HepG2 (cell line): Measurements from ENCODE around the gene ESRRG. TPM values are rescaled to one million over a fixed set of nuclear protein-coding genes. Genes with fewer than 3 reads are reported as not detected.

Experiments used
- ATAC-seq: fragments of 200-7000 bp; cut with Tn5 transposase; 3 replicates; pipeline ENCODE4 v1.9.1; 2020; ENCODE audit warnings: mild to moderate bottlenecking, moderate library complexity
- BruUV-seq: library from RNA; stranded (reverse); fragments of 400-500 nt; replicated peaks from 2 replicates; lab custom pipeline; 2021; lab: Mats Ljungman, UMichigan
- CTCF ChIA-PET: fragments of 300-600 bp; formaldehyde crosslinking; extraction: SDS; loops from one replicate; lab custom pipeline; 2021; ENCODE audit warnings: low total read pairs, inconsistent platforms, low intra/inter-chr PET ratio; lab: Yijun Ruan, JAX
- POLR2A ChIA-PET: fragments of 350-600 bp; sonication (Branson Sonifier 250); formaldehyde crosslinking; loops from one replicate; lab custom pipeline; 2020; ENCODE audit warnings: antibody characterized with exemption, inconsistent platforms; lab: Yijun Ruan, JAX
- DNase-seq: peaks from one replicate; pipeline ENCODE4 v3.0.0-alpha.2; 2015; ENCODE audit warnings: low spot score
- FAIRE-seq: peaks from 3 replicates; lab custom pipeline; 2011; peaks lifted over from hg19 to GRCh38; lab: Jason Lieb, UNC
- H2AFZ ChIP-seq: one replicate; pipeline ENCODE4 v1.6.1; 2011; ENCODE audit warnings: low read length, inconsistent platforms
- H3K27ac ChIP-seq: fragments of 300-600 bp; 3 replicates; pipeline ENCODE4 v1.8.0; 2011; ENCODE audit warnings: mixed run types, mild to moderate bottlenecking, mixed read lengths, low read length, inconsistent platforms; ENCODE audit not compliant: insufficient read depth; ENCODE audit errors: extremely low read length
- H3K27me3 ChIP-seq, 2 experiments: fragments of 200-600 bp in 1 of 2; 2 replicates in 1 of 2; 3 replicates in 1 of 2; pipeline versions ENCODE4 v1.6.0 to v1.8.0; 2011; ENCODE audit warnings: low read length in 2 of 2, mild to moderate bottlenecking in 2 of 2, moderate library complexity in 2 of 2, inconsistent platforms in 1 of 2; ENCODE audit not compliant: insufficient read depth in 2 of 2, control insufficient read depth in 1 of 2
- H3K36me3 ChIP-seq, 2 experiments: fragments of 200-600 bp in 1 of 2; replicated peaks in 1 of 2; 2 replicates in 1 of 2; 3 replicates in 1 of 2; pipeline versions ENCODE4 v1.5.1 to v1.8.0; 2011; ENCODE audit warnings: low read length in 2 of 2, inconsistent platforms in 1 of 2; ENCODE audit not compliant: insufficient read depth in 2 of 2, control insufficient read depth in 1 of 2
- H3K4me1 ChIP-seq: 2 replicates; pipeline ENCODE4 v1.5.1; 2012; ENCODE audit warnings: low read length, inconsistent platforms; ENCODE audit not compliant: insufficient read depth
- H3K4me2 ChIP-seq: 2 replicates; pipeline ENCODE4 v1.6.0; 2011; ENCODE audit warnings: low read depth, low read length, inconsistent platforms
- H3K4me3 ChIP-seq, 3 experiments: fragments of 200-600 bp in 1 of 3; sonication (generic), shearing (Covaris generic) in 1 of 3; replicated peaks in 1 of 3; 2 replicates each; pipeline ENCODE4 v1.5.1; 2011 to 2016; ENCODE audit warnings: low read length in 3 of 3, inconsistent platforms in 2 of 3, low read depth in 2 of 3, mild to moderate bottlenecking in 2 of 3, control low read depth in 1 of 3, mixed read lengths in 1 of 3; ENCODE audit not compliant: insufficient read depth in 1 of 3
- H3K79me2 ChIP-seq: one replicate; pipeline ENCODE4 v1.6.1; 2011; ENCODE audit warnings: low read length, inconsistent platforms; ENCODE audit not compliant: insufficient read depth
- H3K9ac ChIP-seq: 2 replicates; pipeline ENCODE4 v1.6.0; 2011; ENCODE audit warnings: mild to moderate bottlenecking, low read depth, low read length, inconsistent platforms; ENCODE audit not compliant: insufficient read depth
- H3K9me3 ChIP-seq: 2 replicates; pipeline ENCODE4 v1.5.1; 2012; ENCODE audit warnings: mild to moderate bottlenecking, low read length
- H4K20me1 ChIP-seq: 2 replicates; pipeline ENCODE4 v1.6.0; 2011; ENCODE audit warnings: inconsistent platforms, mild to moderate bottlenecking, low read length, moderate library complexity; ENCODE audit not compliant: insufficient read depth
- AGO1 ChIP-seq: fragments of 200-400 bp; formaldehyde crosslinking; IDR thresholded peaks from 2 replicates; pipeline ENCODE4 v1.6.1; 2017; ENCODE audit warnings: mild to moderate bottlenecking, low read depth, low read length, moderate library complexity; ENCODE audit not compliant: poor library complexity, severe bottlenecking
- TAF15 ChIP-seq: fragments of 200-400 bp; formaldehyde crosslinking; IDR thresholded peaks from one replicate; pipeline ENCODE4 v1.6.1; 2018; ENCODE audit warnings: mild to moderate bottlenecking, low read depth, low read length; ENCODE audit not compliant: poor library complexity, severe bottlenecking
- ZBTB49 ChIP-seq: sonication (generic); formaldehyde crosslinking; IDR thresholded peaks from 2 replicates; pipeline ENCODE4 v1.4.0; 2020; ENCODE audit warnings: missing genetic modification reagents, borderline replicate concordance
- ZNF512 ChIP-seq: sonication (generic); formaldehyde crosslinking; IDR thresholded peaks from 2 replicates; pipeline ENCODE4 v1.4.0; 2020; ENCODE audit warnings: mild to moderate bottlenecking, missing genetic modification reagents
- ZNF552 ChIP-seq: sonication (generic); formaldehyde crosslinking; IDR thresholded peaks from 2 replicates; pipeline ENCODE4 v1.9.0; 2022; ENCODE audit warnings: missing genetic modification reagents, mild to moderate bottlenecking, borderline replicate concordance
- WGBS: methylation state at CpG from one replicate; pipeline ENCODE4 v1.1.6; 2017; ENCODE audit warnings: low lambda C conversion rate; 5-methylcytosine and 5-hydroxymethylcytosine counted together
- in situ Hi-C: cut with HindIII; loops from 2 replicates; pipeline ENCODE4 v1.10.0; 2017; ENCODE audit warnings: low pct_unique_long_range_greater_than_20kb; ENCODE audit not compliant: extremely low pct_ligation_motif_present
- intact Hi-C: fragments of 100-400 bp; cut with micrococcal nuclease; formaldehyde crosslinking; loops from one replicate; pipeline ENCODE4 v1.10.0; 2022; ENCODE audit not compliant: unreplicated experiment
- polyA plus RNA-seq, 8 experiments: library from polyadenylated mRNA; depleted of rRNA in 3 of 8; stranded (reverse) in 7 of 8; unstranded in 1 of 8; fragments of >200 nt; fragmentation: Illumina TruSeq in 4 of 8; extraction: Trizol in 4 of 8; gene quantifications; 2 replicates each; pipeline versions ENCODE4 v1.2.1 to v1.2.3, GENCODE V29; 2011 to 2016; ENCODE audit warnings: low read depth in 4 of 8, missing spikeins in 1 of 8, mixed read lengths in 1 of 8; ENCODE audit not compliant: insufficient read depth in 1 of 8
- total RNA-seq, 5 experiments: library from RNA; depleted of rRNA; stranded (reverse); fragments of >200 nt; fragmentation: Illumina TruSeq; extraction: Trizol; gene quantifications; 2 replicates each; pipeline ENCODE4 v1.2.3, GENCODE V29; 2016; ENCODE audit warnings: low read depth in 1 of 5
- TF ChIP-seq, protein P1 (sequence below): sonication (generic); formaldehyde crosslinking; IDR thresholded peaks from 2 replicates; pipeline ENCODE4 v1.8.1; 2023; ENCODE audit warnings: missing genetic modification reagents, inconsistent platforms, borderline replicate concordance
- TF ChIP-seq, protein P2 (sequence below): sonication (generic); formaldehyde crosslinking; IDR thresholded peaks from 2 replicates; pipeline ENCODE4 v1.5.0; 2020; ENCODE audit warnings: missing genetic modification reagents

Gene ESRRG
- total and polyA plus RNA-seq, 2 of the 13 experiments (the other 11 are each of a cell fraction or from before 2014, with no cell fraction given) = not detected

DNA sequence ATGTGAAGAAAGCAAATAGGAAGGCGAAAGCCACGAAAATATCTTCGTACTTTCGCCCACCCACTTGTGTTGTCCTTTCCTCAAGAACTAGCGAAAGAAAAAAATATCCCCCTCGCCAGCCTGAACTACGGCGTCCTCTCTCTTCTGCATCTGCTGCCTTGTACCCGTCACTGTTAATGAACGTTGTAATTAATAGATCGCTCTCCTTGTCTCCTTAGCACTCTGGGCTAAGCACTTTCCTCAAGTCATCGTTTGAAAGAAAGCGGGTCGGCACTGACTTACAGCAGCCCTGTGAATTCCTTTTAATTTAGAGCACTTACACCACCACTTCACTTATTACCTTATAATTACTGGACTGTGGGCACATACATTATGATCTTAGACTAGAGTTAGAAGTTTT is 44.1 kb downstream of the ESRRG start:
- Histone ChIP-seq H3K79me2 (no peaks in the 10 kb centered on the region), H4K20me1 (no peaks in the 10 kb centered on the region), H3K9ac (no peak overlapping the region), H2AFZ (no peak overlapping the region), H3K4me3 (no peak overlapping the region), H3K27ac (no peak overlapping the region), H3K36me3 (no peaks in the 10 kb centered on the region), H3K9me3 (no peaks in the 10 kb centered on the region), H3K4me2 (no peak overlapping the region), H3K4me1 (no peaks in the 10 kb centered on the region), H3K27me3 (no peaks in the 10 kb centered on the region)
- in situ Hi-C loops = no loop called here
- TF ChIP-seq ZBTB49 (CRISPR knock-in tag) = no peak
- POLR2A ChIA-PET = no interaction called here
- WGBS = 41% methylated on average over 14 of the region's 14 CpGs
- ATAC-seq (no peak), DNase-seq (no peak), FAIRE-seq (no peak)
- CTCF ChIA-PET = no interaction called here
- BruUV-seq = no TSS peak
- intact Hi-C loops = no loop called here

DNA sequence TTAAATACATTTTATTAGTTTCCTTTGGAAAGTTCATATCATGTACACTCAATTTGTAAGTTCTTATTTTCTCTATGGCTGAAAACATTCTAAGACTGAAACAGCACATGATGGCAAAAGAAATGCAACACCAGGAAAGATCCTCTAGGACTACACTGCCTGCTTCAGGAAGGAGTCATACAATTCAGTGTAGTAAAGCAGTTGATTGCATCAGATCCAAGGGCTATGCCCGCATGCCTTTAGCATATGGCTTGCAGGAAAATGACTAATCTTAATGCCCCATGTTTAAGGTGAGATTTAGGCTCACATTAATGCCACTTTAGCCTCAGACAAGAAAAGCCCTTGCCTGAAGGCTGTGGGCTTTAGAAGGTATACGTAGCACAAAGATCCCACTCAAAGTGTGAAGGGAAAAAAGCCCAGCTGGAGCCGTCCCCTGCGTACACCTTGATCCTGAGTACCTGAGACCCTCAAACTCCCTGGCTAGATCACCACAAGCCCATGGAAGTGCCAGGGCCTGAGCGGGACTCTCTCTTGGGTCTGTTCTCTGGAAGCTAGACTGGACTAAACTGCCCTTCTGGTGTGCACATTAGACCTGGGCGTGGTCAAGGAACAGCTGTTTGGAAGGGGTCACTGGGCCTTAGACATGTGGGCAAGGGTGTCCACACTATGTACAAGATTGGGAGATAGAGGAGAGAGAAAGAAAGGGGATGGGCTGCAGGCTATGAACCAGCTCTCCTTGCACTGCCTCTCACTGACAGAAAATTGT is 52.9 kb downstream of the ESRRG start:
- no TSS peak for BruUV-seq
- no peaks in the 10 kb centered on the region for H3K79me2 ChIP-seq
- no peaks in the 10 kb centered on the region for H4K20me1 ChIP-seq
- in situ Hi-C loops (no loop called here), intact Hi-C loops (no loop called here)
- no peak overlapping the region for H2AFZ ChIP-seq
- no peak overlapping the region for H3K4me3 ChIP-seq
- DNase-seq = peak; percentile 2
- CTCF ChIA-PET = no interaction called here
- H3K9ac ChIP-seq = no peak overlapping the region
- H3K36me3 ChIP-seq = no peaks in the 10 kb centered on the region
- no peaks in the 10 kb centered on the region for H3K27me3 ChIP-seq
- 19% methylated on average over 3 of the region's 6 CpGs for WGBS
- FAIRE-seq = no peak
- no peak overlapping the region for H3K27ac ChIP-seq
- H3K9me3 ChIP-seq = no peaks in the 10 kb centered on the region
- no peaks in the 10 kb centered on the region for H3K4me1 ChIP-seq
- peak; percentile 79 for ATAC-seq
- H3K4me2 ChIP-seq = no peak overlapping the region
- POLR2A ChIA-PET = no interaction called here
- TF ChIP-seq, protein P1, sequence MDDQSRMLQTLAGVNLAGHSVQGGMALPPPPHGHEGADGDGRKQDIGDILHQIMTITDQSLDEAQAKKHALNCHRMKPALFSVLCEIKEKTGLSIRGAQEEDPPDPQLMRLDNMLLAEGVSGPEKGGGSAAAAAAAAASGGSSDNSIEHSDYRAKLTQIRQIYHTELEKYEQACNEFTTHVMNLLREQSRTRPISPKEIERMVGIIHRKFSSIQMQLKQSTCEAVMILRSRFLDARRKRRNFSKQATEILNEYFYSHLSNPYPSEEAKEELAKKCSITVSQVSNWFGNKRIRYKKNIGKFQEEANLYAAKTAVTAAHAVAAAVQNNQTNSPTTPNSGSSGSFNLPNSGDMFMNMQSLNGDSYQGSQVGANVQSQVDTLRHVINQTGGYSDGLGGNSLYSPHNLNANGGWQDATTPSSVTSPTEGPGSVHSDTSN = no peak
- TF ChIP-seq ZNF512 (CRISPR knock-in tag) = no peak
- TF ChIP-seq AGO1 = no peak
- no peak for TF ChIP-seq TAF15
- TF ChIP-seq, protein P2, sequence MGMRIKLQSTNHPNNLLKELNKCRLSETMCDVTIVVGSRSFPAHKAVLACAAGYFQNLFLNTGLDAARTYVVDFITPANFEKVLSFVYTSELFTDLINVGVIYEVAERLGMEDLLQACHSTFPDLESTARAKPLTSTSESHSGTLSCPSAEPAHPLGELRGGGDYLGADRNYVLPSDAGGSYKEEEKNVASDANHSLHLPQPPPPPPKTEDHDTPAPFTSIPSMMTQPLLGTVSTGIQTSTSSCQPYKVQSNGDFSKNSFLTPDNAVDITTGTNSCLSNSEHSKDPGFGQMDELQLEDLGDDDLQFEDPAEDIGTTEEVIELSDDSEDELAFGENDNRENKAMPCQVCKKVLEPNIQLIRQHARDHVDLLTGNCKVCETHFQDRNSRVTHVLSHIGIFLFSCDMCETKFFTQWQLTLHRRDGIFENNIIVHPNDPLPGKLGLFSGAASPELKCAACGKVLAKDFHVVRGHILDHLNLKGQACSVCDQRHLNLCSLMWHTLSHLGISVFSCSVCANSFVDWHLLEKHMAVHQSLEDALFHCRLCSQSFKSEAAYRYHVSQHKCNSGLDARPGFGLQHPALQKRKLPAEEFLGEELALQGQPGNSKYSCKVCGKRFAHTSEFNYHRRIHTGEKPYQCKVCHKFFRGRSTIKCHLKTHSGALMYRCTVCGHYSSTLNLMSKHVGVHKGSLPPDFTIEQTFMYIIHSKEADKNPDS (CRISPR knock-in tag) = no peak
- no peak for TF ChIP-seq ZNF552
